Fibroblast of lung (primary cell): ENCODE data around the gene TRIM15.

ENCODE experiments used
- EZH2 ChIP-seq: IDR thresholded peaks from 2 replicates; pipeline ENCODE4 v1.5.1; 2012; ENCODE audit warnings: low read length, control low read depth, mild to moderate bottlenecking; ENCODE audit errors: missing control alignments
- TF ChIP-seq, protein P1 (sequence below), 2 donors: IDR thresholded peaks in 1 of 2; conservative IDR thresholded peaks in 1 of 2; 1 replicate in 1 of 2; 2 replicates in 1 of 2; pipeline ENCODE4 v1.5.1; 2011 to 2012; ENCODE audit warnings: low read length in 2 of 2, control low read depth in 1 of 2, inconsistent platforms in 1 of 2, low read depth in 1 of 2, mild to moderate bottlenecking in 1 of 2

DNA sequence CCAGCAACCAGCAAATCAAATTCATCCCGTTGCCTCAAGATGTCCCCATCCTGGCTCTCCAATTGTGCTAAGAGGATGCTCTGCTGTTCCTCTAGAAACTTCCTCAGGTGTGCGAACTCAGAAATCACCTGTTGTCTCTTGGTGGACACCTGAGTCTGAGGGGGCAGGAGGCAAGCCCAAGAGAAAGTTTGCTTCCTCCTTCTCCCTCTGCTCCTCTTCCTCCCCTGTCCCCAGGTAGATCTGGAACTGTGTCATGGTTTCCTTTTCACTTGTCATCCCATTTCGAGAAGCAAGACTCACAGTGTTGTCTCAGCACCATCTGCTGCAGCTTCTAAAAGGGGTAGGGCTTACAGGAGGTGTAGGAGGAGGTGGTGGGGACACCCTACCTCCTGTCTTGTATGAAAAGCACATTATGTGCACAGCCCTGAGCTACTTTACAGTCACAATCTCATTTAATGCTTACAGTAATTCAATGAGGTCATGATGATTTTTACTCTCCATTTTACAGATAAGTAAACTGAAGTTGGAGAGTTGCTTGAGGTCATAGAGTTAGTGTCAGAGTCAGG, 4.8 kb upstream of the TRIM15 start:
- TF ChIP-seq, protein P1, sequence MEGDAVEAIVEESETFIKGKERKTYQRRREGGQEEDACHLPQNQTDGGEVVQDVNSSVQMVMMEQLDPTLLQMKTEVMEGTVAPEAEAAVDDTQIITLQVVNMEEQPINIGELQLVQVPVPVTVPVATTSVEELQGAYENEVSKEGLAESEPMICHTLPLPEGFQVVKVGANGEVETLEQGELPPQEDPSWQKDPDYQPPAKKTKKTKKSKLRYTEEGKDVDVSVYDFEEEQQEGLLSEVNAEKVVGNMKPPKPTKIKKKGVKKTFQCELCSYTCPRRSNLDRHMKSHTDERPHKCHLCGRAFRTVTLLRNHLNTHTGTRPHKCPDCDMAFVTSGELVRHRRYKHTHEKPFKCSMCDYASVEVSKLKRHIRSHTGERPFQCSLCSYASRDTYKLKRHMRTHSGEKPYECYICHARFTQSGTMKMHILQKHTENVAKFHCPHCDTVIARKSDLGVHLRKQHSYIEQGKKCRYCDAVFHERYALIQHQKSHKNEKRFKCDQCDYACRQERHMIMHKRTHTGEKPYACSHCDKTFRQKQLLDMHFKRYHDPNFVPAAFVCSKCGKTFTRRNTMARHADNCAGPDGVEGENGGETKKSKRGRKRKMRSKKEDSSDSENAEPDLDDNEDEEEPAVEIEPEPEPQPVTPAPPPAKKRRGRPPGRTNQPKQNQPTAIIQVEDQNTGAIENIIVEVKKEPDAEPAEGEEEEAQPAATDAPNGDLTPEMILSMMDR (conservative IDR thresholded peaks at IDR 0.05 in 1 of 2, IDR thresholded peaks at IDR 0.05 in 1 of 2; ENCODE audit: low read depth in 1 of 2, low read length in 2 of 2): no peak
- no peak for TF ChIP-seq EZH2
